Thoracic aorta (tissue), 2 donors: Measurements from ENCODE around the gene KIAA0930. TPM values are rescaled to one million over a fixed set of nuclear protein-coding genes. Genes with fewer than 3 reads are reported as not detected.
A peak's percentile ranks its signal among the peaks of the same experiment; 100 is the strongest.

Experiments
- ATAC-seq: fragments of 150-250 bp; one replicate; pipeline ENCODE4 v1.8.0; 2017; ENCODE audit warnings: low read depth; ENCODE audit not compliant: insufficient number of reproducible peaks, low FRiP score
- DNase-seq: peaks from one replicate; pipeline ENCODE4 v3.0.0-alpha.2; 2020; ENCODE audit warnings: low spot score
- H3K27ac ChIP-seq, 2 donors: fragments of 200-600 bp; sonication (generic); 1 replicate in 1 of 2; 2 replicates in 1 of 2; pipeline ENCODE4 v1.5.1; 2016; ENCODE audit warnings: mild to moderate bottlenecking in 2 of 2, moderate library complexity in 2 of 2
- H3K27me3 ChIP-seq: fragments of 200-600 bp; sonication (generic); replicated peaks from 2 replicates; pipeline ENCODE4 v1.6.0; 2016; ENCODE audit warnings: mild to moderate bottlenecking; ENCODE audit not compliant: insufficient read depth
- H3K36me3 ChIP-seq: fragments of 200-600 bp; sonication (generic); one replicate; pipeline ENCODE4 v1.5.1; 2016
- H3K4me1 ChIP-seq, 2 donors: fragments of 200-600 bp; sonication (generic); 1 replicate in 1 of 2; 2 replicates in 1 of 2; pipeline versions ENCODE4 v1.5.1 to v1.6.0; 2016; ENCODE audit warnings: low read depth in 2 of 2, mild to moderate bottlenecking in 1 of 2; ENCODE audit not compliant: control insufficient read depth in 1 of 2
- H3K4me3 ChIP-seq: fragments of 200-600 bp; sonication (generic); 2 replicates; pipeline ENCODE4 v1.5.1; 2016; ENCODE audit warnings: mild to moderate bottlenecking
- H3K9me3 ChIP-seq: fragments of 200-600 bp; sonication (generic); 2 replicates; pipeline ENCODE4 v1.5.1; 2016
- CTCF ChIP-seq: fragments of 200-600 bp; sonication (generic); IDR thresholded peaks from one replicate; pipeline ENCODE4 v1.5.1; 2019; ENCODE audit warnings: antibody characterized with exemption
- total RNA-seq, 2 donors: library from RNA; depleted of rRNA; stranded (reverse); fragments of >200 nt; gene quantifications; one replicate each; pipeline versions ENCODE4 v1.1.0 to v1.2.3, GENCODE V29; 2016

Gene KIAA0930
- total RNA-seq, 2 donors from 2014 or later = 76.9 to 99.1 TPM

- Histone ChIP-seq H3K27me3 (no peaks in the 10 kb centered on the region), H3K9me3 (no peaks in the 10 kb centered on the region), H3K36me3 (peaks cover 7% of the 10 kb centered on the region), H3K4me3 (no peak overlapping the region), H3K27ac (peak overlapping the region in 1 of 2 donors; percentile 49), H3K4me1 (peaks cover 18 to 57% of the 10 kb centered on the region in 2 donors)
- DNase-seq (peak; percentile 34), ATAC-seq (peak; percentile 53)
- TF ChIP-seq CTCF = peak; percentile 77
Observed at GRCh38 chr22:45208993-45209838, 31.5 kb downstream of the KIAA0930 start.

GRCh38 chr22:45208696-45208992 lies 32.0 kb downstream of the KIAA0930 start:
- peaks cover 18 to 55% of the 10 kb centered on the region in 2 donors for H3K4me1 ChIP-seq
- peaks cover 11% of the 10 kb centered on the region for H3K36me3 ChIP-seq
- no peaks in the 10 kb centered on the region for H3K27me3 ChIP-seq
- DNase-seq (no peak), ATAC-seq (no peak)
- no peaks in the 10 kb centered on the region for H3K9me3 ChIP-seq
- peak overlapping the region in 1 of 2 donors; percentile 49 for H3K27ac ChIP-seq
- H3K4me3 ChIP-seq = no peak overlapping the region
- TF ChIP-seq CTCF = no peak

GRCh38 chr22:45207981-45208664 lies 32.6 kb downstream of the KIAA0930 start:
- no peak for DNase-seq
- Histone ChIP-seq H3K4me1 (peaks cover 18 to 49% of the 10 kb centered on the region in 2 donors), H3K4me3 (no peak overlapping the region), H3K27ac (peak overlapping the region in 1 of 2 donors; percentile 49), H3K9me3 (no peaks in the 10 kb centered on the region), H3K36me3 (peaks cover 16% of the 10 kb centered on the region), H3K27me3 (no peaks in the 10 kb centered on the region)
- TF ChIP-seq CTCF = no peak
- no peak for ATAC-seq

DNA sequence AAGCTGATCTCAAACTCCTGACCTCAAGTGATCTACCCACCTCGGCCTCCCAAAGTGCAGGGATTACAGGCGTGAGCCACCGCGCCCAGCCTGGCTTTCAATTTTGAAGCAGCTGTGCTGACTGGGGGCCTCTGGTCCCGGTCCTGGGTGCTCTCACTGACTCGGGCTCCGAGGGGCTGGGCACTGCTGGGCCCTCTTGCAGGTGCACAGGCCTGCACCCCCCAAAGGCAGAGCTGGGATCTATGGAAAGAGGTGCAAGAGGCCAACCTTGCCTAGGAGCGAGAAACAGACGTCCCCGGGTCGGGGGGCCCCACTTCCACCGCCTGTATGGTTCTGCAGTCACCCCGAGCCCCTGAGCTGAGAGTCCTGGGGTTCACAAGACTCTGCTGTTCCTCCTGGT lies 33.2 kb downstream of the KIAA0930 start:
- DNase-seq (no peak), ATAC-seq (no peak)
- Histone ChIP-seq H3K36me3 (peaks cover 22% of the 10 kb centered on the region), H3K4me1 (peaks cover 18 to 44% of the 10 kb centered on the region in 2 donors), H3K9me3 (no peaks in the 10 kb centered on the region), H3K4me3 (no peak overlapping the region), H3K27ac (no peak overlapping the region), H3K27me3 (no peaks in the 10 kb centered on the region)
- TF ChIP-seq CTCF = no peak

- Histone ChIP-seq H3K4me1 (peaks cover 9 to 41% of the 10 kb centered on the region in 2 donors), H3K27me3 (no peaks in the 10 kb centered on the region), H3K36me3 (peaks cover 33% of the 10 kb centered on the region), H3K27ac (no peak overlapping the region), H3K9me3 (no peaks in the 10 kb centered on the region), H3K4me3 (no peak overlapping the region)
- ATAC-seq (no peak), DNase-seq (no peak)
- no peak for TF ChIP-seq CTCF
Observed at GRCh38 chr22:45206233-45206632, 34.5 kb downstream of the KIAA0930 start.
